ENCODE data around the gene UBE2J1.

Gene UBE2J1

DNA sequence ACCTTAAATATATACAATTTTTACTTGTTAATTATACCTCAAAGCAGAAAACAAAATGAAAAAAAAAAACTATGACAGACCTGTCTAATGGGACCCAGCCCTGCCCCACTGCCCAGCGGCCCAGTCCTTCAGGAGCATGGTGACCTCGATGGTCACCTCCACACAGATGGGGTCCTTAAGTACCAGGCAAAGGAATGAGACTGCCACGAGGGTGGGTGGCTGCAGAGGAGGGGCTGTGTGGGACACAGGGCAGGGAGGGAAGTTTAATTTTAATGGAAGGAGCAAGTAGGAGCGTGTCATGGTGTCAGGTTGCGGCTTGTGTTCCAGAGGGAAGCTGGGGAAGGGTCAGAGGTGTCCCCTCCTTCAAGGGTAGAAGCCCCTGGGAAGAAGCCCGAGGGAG lies 66.0 kb downstream of the UBE2J1 start:
- no peak for DNase-seq

DNA sequence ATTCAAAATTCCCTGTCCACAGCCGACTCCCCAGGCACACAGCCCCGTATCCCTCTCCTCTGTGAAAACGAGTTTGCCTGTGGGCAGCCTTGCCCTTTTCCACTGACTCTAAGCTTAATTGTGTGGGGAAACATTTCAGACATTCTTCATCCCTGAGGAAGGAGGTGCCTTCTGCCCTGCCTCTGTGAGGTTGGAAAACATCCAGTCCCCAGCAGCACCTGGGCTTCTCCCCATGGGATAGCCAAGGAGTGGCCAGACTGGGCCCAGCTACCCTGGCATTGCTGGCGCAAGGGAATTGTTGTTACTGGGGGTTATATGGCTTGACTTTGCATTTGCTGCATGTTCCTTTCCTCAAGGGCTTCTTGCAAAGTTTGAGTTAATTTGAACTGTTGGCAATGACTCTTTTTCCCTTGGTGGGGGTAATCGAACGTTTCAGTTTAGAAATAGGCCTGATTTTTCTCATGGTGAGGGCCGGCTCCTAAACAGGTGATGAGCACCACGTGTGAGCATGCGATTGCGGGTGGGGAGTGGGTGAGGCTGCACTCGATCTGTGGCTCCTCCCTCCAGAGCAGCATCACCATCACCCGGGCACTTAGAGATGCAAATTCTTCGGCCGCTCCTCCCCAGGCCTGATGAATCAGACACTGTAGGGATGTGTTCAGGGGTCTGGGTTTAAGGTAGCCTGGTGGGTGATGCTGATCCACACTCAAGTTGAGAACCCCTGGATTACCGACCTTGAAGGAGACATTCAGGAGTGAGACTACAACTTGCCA lies 67.4 kb downstream of the UBE2J1 start:
- peak in 1 of 2 experiments; percentile 12 for DNase-seq

DNA sequence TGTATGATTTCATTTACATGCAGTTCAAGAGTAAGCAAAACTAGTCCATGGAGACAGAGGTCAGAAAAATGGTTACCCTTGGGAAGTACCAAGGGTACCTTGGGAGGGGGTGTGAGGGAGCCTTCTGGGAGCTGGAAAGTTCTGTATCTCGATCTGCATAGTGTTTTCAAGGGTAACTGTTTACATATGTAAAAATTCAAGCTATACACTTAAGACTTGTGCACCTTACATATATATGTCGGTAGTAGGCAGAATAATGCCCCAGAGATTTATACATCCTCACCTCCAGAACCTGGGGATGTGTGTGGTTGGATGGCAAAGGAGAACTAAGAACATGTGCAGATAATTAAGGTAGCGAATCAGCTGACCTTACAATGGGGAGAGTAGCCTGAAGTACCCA lies 68.4 kb downstream of the UBE2J1 start:
- DNase-seq: no peak

DNA sequence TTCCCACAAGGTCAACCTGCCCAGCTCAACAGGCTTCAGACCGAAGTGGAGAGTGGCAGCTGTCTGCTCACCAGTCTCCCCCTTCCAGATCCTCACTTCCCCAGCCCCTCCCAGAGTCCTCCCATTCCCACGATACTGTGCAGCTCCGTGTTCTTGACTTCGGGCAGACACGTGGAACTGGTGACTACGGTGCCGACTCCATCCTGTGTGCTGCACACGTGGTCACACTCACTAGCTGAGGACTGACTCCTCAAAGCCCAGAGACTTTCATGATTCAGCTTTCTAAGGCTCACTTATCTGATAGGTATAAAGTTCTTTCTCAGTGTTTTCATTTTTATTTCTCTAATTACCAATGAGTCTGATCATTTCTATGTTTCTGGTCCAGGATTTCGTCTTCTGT lies 69.8 kb downstream of the UBE2J1 start:
- no peak for DNase-seq

DNA sequence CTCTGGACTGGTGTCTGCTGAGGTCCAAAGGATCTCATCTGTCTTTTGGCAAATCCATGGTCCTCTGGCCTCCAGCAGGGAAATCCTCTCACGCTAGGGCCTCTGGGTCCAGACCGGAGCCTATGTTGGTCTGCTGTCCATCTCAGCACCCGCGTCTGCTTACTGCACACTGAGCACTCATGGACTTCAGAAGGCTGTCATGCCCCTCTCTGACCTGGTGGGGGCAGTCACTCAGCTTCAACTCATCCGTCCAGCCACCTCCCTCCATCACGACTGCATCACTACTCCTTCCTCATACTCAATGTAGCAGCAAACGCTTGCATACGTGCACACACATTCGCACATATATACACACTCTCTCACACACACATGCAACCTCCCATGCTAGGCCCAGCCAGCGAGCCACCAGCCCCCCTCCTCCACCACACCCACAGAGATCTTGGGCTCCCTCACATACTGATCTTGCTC lies 70.7 kb downstream of the UBE2J1 start:
- DNase-seq: peak in 1 of 2 experiments; percentile 51

DNA sequence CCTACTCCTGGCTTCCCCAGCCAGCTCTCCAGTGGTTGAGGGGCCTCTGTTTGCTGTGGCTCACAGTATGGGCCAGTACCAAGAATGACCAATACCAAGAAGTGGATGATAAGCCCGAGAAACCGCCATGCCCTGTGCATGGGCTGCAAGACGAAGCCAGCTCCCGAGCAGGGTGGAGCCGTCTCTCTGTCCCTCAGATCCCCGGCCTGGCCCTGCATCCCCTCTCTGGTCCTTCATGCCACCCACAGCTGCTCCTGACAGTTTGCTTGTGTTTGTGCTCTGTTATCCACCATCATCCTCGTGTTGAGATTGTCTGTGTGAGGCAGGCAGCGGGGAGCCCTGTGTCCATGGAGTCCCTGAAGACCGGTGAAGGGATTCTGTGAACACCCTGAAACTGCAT lies 73.6 kb downstream of the UBE2J1 start:
- DNase-seq: no peak

All from NCI-H526 (cell line).